Right atrium auricular region (tissue), 2 donors: ENCODE results near the gene SLC7A5. TPM values are rescaled to one million over a fixed set of nuclear protein-coding genes. Genes with fewer than 3 reads are reported as not detected.

Experiments used
- DNase-seq: peaks from one replicate; pipeline ENCODE4 v3.0.0-alpha.2; 2019; ENCODE audit warnings: low spot score
- H3K27ac ChIP-seq, 2 donors: fragments of 200-600 bp; sonication (generic); 1 replicate in 1 of 2; 2 replicates in 1 of 2; pipeline ENCODE4 v1.5.1; 2016 to 2019
- H3K27me3 ChIP-seq, 2 donors: fragments of 200-600 bp; sonication (generic); one replicate each; pipeline versions ENCODE4 v1.5.1 to v1.6.0; 2017 to 2019
- H3K36me3 ChIP-seq: fragments of 200-600 bp; sonication (generic); one replicate; pipeline ENCODE4 v1.5.1; 2016
- H3K4me1 ChIP-seq, 2 donors: fragments of 200-600 bp; sonication (generic); one replicate each; pipeline versions ENCODE4 v1.5.1 to v1.6.0; 2017 to 2019
- H3K4me3 ChIP-seq, 2 donors: fragments of 200-600 bp; sonication (generic); 1 replicate in 1 of 2; 2 replicates in 1 of 2; pipeline ENCODE4 v1.5.1; 2017 to 2019; ENCODE audit warnings: mild to moderate bottlenecking in 1 of 2, moderate library complexity in 1 of 2
- H3K9me3 ChIP-seq, 2 donors: fragments of 200-600 bp; sonication (generic); one replicate each; pipeline ENCODE4 v1.5.1; 2019
- total RNA-seq, 2 donors: library from RNA; depleted of rRNA; stranded (reverse); fragments of >200 nt; gene quantifications; one replicate each; pipeline ENCODE4 v1.1.0, GENCODE V29; 2016
- TF ChIP-seq, protein P1 (sequence below), 2 donors: fragments of 200-600 bp; sonication (generic); IDR thresholded peaks; one replicate each; pipeline ENCODE4 v1.5.1; 2019; ENCODE audit warnings: antibody characterized with exemption in 2 of 2

Gene SLC7A5
- total RNA-seq, 2 donors from 2014 or later, result 5.8 to 12.8 TPM

DNA sequence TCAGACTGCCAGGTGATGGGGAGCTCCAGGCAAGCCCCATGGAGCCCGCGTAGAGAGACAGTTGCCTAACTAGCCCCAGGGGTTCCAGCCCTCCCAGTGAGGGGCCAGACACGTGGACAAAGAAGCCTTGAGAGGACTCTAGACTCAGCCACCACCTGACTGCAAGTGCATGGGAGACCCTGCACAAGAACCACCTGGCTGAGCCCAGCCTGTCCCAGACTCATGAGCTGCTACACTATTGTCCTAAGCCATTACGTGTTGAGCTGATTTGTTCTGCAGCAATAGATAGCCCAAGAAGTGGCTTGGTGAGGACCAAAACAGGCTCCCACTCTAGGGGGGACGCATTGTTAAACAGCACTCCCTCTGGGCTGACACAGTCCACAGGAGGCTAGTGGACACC, 65.9 kb downstream of the SLC7A5 start:
- Histone ChIP-seq H3K27me3 (no peaks in the 10 kb centered on the region), H3K36me3 (no peaks in the 10 kb centered on the region), H3K27ac (no peak overlapping the region), H3K9me3 (no peaks in the 10 kb centered on the region), H3K4me3 (no peak overlapping the region), H3K4me1 (peaks cover 0 to 18% of the 10 kb centered on the region in 2 donors)
- DNase-seq, result no peak
- TF ChIP-seq, protein P1, sequence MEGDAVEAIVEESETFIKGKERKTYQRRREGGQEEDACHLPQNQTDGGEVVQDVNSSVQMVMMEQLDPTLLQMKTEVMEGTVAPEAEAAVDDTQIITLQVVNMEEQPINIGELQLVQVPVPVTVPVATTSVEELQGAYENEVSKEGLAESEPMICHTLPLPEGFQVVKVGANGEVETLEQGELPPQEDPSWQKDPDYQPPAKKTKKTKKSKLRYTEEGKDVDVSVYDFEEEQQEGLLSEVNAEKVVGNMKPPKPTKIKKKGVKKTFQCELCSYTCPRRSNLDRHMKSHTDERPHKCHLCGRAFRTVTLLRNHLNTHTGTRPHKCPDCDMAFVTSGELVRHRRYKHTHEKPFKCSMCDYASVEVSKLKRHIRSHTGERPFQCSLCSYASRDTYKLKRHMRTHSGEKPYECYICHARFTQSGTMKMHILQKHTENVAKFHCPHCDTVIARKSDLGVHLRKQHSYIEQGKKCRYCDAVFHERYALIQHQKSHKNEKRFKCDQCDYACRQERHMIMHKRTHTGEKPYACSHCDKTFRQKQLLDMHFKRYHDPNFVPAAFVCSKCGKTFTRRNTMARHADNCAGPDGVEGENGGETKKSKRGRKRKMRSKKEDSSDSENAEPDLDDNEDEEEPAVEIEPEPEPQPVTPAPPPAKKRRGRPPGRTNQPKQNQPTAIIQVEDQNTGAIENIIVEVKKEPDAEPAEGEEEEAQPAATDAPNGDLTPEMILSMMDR (IDR thresholded peaks at IDR 0.05), result no peak

DNA sequence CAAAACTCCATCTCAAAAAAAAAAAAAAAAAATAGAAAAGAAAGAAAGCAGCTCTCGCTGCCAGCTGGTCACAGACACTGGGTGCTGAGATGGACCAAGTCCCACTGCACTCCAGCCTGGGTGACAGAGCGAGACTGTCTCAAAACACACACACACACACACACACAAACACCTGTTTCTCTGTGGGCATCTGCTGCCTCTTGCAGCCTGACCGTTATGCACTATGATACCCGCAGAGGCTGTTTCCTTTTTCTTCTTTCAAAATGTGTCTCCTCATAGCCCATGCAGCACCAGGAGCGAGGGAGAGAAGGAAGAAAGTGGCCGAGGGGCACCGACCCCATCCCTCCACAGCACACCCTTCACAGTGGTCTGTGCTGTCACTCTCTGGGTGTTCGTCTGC, 66.6 kb downstream of the SLC7A5 start:
- Histone ChIP-seq H3K36me3 (no peaks in the 10 kb centered on the region), H3K4me3 (no peak overlapping the region), H3K9me3 (no peaks in the 10 kb centered on the region), H3K4me1 (peaks cover 0 to 18% of the 10 kb centered on the region in 2 donors), H3K27me3 (no peaks in the 10 kb centered on the region), H3K27ac (no peak overlapping the region)
- TF ChIP-seq, protein P1 (IDR thresholded peaks at IDR 0.05), result no peak
- DNase-seq, result no peak

DNA sequence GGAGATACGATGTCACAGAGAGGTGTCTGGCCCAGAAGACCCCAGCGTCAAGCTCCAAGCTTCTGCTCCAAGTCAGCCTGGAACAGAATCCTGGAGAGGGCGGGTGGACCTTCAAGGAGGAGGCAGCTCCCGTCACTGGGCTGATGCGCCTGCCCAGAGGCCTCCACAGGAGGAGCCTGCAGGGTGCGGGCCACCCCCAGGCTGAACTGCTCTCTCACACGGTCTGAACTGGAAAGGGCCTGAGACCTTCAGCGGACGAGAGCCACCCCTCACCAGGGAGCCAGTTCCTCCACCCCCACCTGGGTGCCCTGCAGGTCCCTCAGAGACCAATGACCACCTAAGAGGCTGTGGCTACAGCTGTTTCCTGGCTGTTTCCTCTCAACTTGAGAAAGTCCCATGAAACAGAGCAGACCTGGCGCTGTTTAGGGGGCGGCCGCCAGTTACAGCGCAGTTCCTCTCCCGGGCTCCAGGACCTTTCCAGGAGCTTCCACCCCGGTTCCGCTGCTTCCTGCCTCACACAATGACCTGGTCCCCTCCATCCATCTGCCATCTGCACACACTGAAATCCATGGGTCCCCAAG, 67.5 kb downstream of the SLC7A5 start:
- Histone ChIP-seq H3K9me3 (no peaks in the 10 kb centered on the region), H3K36me3 (no peaks in the 10 kb centered on the region), H3K4me1 (peaks cover 0 to 11% of the 10 kb centered on the region in 2 donors), H3K27ac (no peak overlapping the region), H3K27me3 (no peaks in the 10 kb centered on the region), H3K4me3 (no peak overlapping the region)
- no peak for DNase-seq
- TF ChIP-seq, protein P1 (IDR thresholded peaks at IDR 0.05), result no peak

DNA sequence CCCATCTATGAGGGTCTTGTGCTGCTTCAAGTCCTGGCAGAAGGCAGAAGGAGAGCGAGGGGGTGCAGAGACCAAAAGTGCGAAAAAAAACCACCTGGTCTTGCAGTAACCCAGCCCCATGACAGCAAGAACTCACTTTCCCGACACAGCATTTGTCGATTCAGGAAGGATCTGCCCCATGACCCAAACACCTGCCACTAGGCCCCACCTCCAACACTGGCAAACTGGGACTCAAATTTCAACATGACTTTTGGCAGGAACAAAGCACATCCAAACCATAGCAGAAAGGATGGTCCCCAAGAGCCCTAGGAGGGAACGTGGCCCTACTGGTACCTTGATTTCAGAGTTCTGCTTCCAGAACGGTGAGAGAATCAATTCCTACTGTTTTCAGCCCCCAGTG, 68.8 kb downstream of the SLC7A5 start:
- H3K9me3 ChIP-seq, result no peaks in the 10 kb centered on the region
- TF ChIP-seq, protein P1 (IDR thresholded peaks at IDR 0.05), result no peak
- no peaks in the 10 kb centered on the region for H3K4me1 ChIP-seq
- no peak for DNase-seq
- H3K27ac ChIP-seq, result no peak overlapping the region
- H3K4me3 ChIP-seq, result no peak overlapping the region
- H3K27me3 ChIP-seq, result no peaks in the 10 kb centered on the region
- H3K36me3 ChIP-seq, result no peaks in the 10 kb centered on the region

DNA sequence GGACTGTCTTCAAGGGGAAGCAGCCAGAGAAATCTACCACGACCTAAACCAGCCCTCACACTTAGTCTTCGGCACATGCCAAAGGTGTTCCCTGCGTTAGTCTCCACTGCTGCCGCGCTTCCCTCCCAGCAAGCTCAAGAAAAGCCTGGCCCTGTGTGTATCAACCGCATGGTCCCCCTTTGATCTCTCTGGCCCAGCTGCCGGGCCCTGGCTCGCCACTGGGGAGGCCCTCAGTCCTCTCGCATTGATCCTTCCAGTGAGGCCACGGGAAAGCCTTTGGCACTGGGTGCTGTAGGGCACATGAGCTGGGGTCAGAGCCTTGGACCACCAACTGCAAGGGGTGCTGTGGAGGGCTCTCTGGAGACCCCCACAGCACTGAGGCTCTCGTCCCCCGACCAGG, 74.0 kb downstream of the SLC7A5 start:
- TF ChIP-seq, protein P1 (IDR thresholded peaks at IDR 0.05), result no peak
- no peaks in the 10 kb centered on the region for H3K4me1 ChIP-seq
- DNase-seq, result no peak
- H3K27me3 ChIP-seq, result no peaks in the 10 kb centered on the region
- H3K9me3 ChIP-seq, result no peaks in the 10 kb centered on the region
- no peaks in the 10 kb centered on the region for H3K36me3 ChIP-seq
- H3K4me3 ChIP-seq, result no peak overlapping the region
- H3K27ac ChIP-seq, result no peak overlapping the region

DNA sequence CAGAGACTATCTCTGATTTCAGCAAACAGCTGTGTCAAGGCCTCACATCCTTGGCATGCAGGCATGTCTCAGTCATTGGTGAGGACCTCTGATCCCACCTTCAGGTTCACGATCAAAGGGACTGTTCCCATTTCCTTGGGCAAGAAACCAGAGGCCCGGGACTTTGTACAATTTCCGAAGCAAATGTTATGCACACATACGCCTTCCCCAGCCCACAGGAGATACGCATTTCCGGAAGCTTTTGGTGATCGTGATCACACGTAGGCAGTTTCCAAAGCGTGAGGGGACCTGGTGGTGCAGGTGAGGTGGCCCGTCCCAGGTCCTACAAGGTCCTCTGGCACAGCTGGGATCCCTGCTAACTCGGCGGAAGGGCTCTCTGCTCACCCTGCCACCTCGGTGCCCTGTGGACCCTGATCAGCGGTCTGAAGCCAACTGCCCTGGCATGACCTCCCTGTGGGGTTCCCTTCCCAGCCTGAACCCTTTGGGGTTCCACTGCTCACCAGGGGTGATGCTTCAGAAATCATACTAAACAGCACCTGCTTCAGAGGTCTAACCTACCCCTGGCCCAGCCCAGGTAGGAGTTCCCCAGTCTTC, 74.7 kb downstream of the SLC7A5 start:
- no peaks in the 10 kb centered on the region for H3K36me3 ChIP-seq
- no peaks in the 10 kb centered on the region for H3K27me3 ChIP-seq
- no peak overlapping the region for H3K27ac ChIP-seq
- TF ChIP-seq, protein P1 (IDR thresholded peaks at IDR 0.05), result no peak
- H3K4me3 ChIP-seq, result no peak overlapping the region
- no peaks in the 10 kb centered on the region for H3K4me1 ChIP-seq
- H3K9me3 ChIP-seq, result no peaks in the 10 kb centered on the region
- no peak for DNase-seq
